ENCODE measurements around the gene WDR3. TPM values are rescaled to one million over a fixed set of nuclear protein-coding genes. Genes with fewer than 3 reads are reported as not detected.
"Not testable (repeated sequence)": the region's sequence is repeated elsewhere in the genome, so short reads cannot be mapped to it uniquely, and the experiment has no call there.

The WDR3 gene
- total RNA-seq (2014; rRNA removed) = 35.1 and 56.0 TPM in 2 replicates
- polyA plus RNA-seq (2012) = 10.1 TPM

DNA sequence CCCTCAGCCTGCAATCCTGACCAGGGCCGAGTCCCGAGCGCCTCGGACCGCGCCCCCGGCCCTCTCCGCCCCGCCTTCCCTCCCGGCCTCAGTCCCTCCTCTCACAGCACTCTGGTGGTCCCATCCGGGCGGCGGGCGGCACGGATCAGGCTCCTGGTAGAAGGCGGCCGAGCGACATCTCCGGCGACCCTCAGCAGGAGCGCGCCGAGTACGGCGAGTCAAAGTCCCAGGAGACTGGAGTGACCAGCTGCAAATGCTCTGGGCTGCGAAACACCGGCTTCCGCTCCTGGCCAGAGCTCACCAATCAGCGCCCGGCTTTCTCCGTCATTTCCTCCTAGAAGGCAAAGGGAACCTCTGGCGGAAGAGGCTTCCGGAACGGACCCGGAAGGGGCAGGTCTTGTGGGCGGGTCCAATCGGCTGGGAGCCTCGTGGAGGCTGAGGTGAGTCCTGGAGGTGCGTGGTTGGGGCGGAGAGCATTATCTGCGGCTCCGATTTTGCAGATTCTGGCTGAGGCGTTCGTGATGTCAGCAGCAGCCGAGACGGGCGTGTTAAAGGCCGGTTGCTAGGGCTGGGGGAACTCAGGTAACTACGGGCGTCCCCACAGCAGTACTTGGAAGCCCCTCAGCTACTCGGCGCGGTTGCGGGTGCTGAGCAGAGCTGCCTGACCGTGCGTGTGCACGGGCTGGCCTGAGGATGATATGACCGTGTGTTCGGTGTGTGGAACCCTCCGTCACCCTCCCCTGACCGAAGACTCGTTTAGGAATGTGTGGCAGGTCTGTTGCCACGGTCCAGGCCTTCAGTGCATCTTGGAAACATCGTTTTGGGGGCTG, at the start of gene WDR3, which contains the start of gene GDAP2:
WDR3 (plus strand) TSS at position 397 of the 830 bp plus-strand sequence. CDS start 3,581 bp downstream, outside the sequence.
GDAP2 (minus strand) TSS at position 279 of the 830 bp plus-strand sequence. CDS start 9,264 bp downstream, outside the sequence.
- DNase-seq (ENCODE audit: low read depth) = peak; percentile 95

DNA sequence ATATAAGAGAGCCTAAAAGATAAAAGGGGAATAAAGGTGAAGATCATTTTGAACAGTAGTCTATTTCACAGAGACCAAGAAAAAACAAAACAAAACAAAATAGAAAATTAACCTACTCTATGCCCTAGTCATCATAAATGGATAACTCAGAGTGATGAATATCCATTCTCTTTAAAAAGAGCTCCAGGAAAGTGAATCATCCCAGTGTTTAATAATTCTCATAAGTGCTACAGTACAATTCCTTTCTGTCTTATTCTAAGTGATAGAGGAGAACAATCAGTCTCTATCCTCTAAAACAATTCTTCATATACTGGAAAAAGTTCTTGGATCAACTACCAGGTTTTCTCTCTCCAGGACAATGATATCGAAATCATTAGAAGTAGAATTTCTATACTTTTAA, 45.9 kb upstream of the WDR3 start:
- no peak for DNase-seq (ENCODE audit: low read depth)

DNA sequence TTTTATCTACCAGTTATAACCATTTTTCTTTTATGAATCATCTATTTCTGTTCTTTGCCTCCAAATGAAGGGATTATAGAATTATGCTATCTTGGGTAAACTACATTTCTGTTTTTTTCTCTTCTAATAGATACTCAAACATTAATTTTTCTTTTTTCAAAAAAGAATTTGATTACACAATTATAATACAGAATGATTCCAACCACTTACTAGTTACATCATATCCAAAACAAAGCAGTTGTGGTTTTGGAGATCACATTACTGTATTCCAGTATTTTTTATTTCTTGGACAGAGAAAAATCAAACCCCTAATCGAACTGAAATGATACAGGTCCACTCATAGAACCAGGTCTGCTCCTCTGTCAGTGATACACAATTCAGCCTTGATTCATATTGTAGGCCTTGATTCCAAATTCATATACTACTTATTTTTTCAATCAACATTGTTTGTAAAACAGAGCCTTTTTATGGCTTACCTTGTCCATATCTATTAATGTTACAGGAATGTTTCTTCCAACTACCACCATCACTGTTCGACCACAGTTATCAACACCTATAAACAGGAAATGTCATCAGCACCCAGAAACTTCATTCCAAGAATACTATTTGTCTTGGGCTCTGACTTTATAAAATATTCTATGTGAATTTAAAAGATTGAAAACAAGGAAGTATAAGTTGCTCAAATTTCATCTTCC, 43.3 kb upstream of the WDR3 start:
- DNase-seq (ENCODE audit: low read depth) = peak; percentile 25

DNA sequence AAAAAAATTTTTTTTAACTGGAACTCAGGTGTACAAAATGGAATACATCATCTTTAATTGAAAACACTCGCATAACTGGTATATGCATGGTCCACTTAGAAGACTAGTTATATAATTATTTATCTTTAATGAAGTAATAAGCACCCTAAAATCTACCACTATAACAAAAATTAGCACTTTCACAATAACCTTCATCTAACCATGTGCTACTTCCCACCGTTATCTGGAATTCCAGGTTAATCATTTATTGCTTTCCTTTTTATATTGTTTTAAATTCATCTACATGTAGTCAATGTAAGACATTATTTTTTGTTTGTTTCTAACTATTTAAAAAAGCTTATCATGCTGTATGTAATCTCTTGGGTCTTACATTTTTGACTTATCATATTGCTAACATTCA, 39.1 kb upstream of the WDR3 start:
- no peak for DNase-seq (ENCODE audit: low read depth)

DNA sequence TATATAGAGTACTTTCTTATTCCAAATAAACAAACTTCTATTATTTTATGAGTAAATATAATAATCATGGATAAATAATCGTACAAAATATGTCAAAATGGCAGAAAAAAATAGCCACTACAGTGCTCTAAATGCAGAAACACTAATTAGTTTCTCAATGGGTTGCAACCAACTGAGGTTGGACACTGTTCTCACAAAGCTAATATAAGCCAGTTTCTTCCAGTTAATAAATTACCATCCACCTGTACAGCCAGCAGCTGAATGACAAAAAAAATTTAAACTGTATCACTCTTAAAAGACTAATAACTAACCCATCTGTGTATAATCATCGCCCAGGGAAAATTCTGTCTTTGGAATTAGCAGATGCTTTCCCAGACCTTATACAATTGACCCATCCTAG, 37.0 kb upstream of the WDR3 start:
- DNase-seq (ENCODE audit: low read depth) = no peak

DNA sequence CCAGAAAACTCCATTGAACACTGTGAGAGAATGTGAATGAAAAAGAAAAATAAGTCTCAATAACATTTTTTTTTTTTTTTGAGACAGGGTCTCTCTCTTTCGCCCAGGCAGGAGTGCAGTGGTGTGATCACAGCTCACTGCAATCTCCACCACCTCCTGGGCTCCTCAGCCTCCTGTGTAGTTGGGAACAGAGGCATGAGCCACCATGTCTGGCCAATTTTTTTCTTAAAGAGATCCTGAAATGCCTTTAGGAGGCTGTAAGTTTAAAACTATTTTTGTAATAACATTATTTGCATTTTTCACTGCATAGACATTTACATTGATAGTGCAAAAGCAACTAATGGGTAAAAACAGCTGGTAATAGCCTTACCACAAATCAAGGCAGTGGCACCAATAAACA, 35.5 kb upstream of the WDR3 start:
- DNase-seq (ENCODE audit: low read depth) = no peak

DNA sequence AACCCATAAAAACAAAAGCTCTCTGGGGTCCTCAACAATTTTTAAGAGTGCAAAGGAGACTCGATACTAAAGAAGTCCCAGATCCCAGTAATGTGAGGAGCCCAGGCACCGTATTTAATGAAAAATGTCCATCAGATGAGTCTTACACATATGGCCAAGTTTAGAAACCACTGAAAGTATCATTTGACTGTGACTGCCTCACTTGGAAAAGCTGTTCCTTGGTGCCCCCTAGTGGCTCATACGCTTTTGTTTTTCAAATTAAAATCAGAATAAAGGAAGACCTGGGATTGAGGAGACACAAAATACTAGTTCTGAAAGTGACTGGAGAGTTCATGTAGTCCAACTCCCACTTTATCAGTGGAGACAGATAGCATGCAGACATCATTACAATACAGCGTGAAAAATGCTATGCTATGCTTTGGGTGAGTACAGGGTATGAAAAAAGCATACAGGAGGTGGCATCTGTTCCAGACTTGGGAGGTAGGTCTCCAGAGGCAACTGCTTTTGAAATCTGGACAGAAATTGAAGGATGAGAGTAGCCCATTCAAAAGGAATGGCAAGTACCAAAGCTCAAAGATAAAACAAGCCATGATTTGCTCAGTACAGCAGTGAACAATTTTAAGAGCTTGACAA, 33.9 kb upstream of the WDR3 start:
- DNase-seq (ENCODE audit: low read depth) = peak; percentile 80

DNA sequence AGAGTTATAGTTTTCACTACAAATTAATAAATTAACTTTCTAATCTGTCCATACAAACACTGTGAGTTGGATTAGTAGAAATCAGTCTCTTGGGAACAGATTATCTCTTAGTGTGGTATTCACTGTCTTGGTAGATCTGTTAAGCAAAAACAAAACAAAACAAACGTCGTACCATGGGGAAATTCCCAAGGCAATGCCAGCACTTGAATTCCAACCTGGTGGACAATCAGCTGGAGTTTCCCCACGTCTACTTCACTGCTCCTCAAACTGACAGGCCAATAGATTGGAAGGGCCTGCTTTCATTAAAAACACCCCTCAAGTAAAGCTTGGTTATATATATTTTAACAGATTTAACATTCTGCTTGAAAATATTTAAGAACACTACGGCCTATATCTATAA, 32.0 kb upstream of the WDR3 start:
- no peak for DNase-seq (ENCODE audit: low read depth)

DNA sequence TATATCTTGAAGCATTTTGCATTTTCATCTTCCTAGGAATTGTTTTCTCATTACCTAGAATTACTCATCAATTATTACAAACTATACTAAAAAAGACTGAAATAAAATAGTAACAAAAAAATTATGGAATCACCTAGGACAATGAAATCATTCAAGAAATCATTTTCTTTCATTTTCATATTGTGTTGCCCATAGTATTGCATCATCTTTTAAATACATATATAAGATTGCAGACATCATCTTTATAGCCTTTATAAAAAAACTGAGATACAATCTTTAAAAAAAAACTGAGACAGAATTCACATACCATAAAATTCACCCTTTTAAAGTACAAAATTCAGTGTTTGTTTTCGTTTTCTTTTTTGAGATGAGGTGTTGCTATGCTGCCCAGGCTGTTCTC, 29.7 kb upstream of the WDR3 start:
- no peak for DNase-seq (ENCODE audit: low read depth)

DNA sequence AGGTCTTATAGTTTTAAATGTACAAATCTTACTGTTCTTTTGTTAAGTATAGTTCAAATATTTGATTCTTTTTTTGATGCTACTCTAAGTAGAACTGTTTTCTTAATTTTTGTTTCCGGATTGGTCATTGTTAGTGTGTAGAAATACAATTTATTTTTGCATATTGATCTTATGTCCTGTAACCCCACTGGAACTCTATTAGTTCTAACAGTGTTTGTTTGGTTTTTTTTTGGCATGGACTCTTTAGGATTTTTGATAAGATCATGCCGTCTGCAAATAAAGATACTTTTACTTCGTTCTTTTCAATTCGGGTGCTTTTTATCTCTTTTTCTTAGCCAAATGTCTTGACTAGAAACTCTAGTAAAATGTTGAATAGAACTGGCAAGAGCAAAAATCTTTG, 26.6 kb upstream of the WDR3 start:
- DNase-seq (ENCODE audit: low read depth) = no peak

DNA sequence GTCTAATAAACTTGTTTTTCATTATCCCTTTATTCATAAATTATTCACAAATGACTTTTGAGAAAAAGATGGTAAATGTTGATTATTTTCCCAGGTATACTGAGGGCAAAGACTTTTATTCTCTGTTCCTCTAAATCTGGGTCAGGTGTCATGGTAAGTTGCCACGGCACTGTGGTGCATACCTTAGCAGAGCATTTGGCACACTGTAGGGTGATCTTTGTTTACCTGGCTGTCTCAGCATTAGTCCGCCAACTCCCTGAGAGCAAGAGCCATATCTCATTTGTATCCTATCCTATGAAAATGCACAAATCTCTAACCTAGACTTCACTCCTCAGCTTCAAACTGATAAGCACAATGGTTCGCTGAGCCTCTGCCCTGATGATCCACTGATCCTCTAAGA, 25.1 kb upstream of the WDR3 start:
- no peak for DNase-seq (ENCODE audit: low read depth)

DNA sequence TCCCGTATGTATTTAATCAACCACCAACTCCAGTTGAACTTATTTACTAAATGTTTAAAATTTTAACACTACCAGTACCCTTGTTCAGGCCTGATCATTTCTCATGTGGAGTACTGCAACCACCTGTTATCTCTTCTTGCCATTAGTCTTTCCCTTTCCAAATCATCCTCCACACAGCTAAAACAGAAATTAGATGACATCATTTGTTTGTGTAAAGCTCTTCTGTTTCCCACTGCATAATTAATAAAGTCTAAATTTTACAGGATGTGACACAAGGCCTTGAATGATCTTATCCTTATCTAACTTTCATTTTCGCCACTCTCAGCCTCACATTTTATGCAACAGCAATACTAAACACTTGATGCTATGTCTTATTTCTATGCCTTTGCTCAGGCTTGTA, 24.5 kb upstream of the WDR3 start:
- no peak for DNase-seq (ENCODE audit: low read depth)

DNA sequence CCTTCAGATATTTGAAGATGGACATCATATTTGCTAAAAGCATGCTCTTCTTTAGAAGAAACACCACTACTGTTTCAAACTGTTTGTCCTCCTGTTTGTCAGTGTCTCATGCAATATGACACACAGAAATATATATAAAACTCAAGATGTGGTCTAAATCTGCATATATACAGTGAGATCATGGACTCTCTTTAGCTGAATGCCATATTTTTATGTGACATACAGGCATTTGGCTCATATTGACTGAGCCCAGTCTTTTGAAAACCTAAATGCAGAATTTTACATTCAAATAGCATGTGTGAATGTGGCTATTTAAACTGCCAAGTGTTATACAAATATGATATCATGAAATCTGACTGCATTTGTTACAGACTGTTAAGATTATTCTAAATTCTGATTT, 18.5 kb upstream of the WDR3 start:
- DNase-seq (ENCODE audit: low read depth) = no peak

DNA sequence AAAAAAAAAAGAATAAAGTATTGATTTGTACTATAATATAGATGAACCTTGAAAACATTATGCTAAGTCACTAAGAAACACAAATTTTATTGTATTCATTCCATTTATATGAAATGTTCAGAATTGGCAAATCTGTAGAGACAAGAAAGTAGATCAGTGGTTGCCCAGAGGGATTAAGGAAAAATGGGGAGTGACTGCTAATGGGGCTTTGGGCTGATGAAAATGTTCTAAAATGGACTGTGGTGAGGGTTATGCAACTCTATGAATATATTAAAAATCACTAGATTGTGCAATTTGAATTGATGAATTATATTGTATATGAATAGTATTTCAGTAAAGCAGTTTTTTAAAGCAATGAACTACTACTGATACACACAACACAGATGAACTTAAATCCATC, 10.2 kb upstream of the WDR3 start:
- peak; percentile 5 for DNase-seq (ENCODE audit: low read depth)

DNA sequence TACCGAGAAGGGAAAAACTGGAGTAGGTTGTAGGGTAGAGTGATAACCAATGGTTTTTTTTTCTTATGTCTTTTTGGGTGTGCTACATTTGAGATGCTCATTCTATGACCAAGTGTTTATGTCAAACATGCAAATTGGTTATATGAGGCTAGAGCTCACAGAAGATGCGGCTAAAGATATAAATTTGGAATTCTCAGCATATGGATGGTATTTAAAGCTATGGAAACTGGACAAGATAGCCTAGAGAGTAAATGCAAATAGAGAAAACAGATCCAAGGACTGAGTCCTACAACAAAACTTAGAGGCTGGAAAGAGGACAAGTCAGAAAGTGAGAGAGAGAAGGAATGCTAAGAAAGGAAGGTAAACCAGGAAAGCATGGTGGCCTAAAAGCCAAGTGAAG, 7.5 kb upstream of the WDR3 start:
- no peak for DNase-seq (ENCODE audit: low read depth)

DNA sequence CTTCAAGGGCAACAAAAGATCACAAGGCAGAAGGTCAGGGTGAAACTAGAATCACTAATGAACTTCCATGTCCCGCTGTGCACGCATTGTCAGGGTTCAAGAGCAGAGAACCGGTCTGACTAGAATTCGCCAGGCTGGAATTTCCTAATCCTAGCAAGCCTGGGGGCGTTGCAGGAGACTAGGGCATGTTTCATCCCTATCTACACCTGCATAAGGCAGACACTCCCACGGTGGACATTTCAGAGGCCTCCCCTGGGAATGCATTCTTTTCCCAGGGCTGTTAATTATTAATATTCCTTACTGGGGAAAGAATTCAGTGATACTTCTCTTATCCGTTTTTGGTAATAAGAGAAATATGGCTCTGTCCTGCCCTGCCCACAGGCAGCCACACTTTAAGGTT, 6.8 kb upstream of the WDR3 start:
- not testable (repeated sequence) for DNase-seq (ENCODE audit: low read depth)

DNA sequence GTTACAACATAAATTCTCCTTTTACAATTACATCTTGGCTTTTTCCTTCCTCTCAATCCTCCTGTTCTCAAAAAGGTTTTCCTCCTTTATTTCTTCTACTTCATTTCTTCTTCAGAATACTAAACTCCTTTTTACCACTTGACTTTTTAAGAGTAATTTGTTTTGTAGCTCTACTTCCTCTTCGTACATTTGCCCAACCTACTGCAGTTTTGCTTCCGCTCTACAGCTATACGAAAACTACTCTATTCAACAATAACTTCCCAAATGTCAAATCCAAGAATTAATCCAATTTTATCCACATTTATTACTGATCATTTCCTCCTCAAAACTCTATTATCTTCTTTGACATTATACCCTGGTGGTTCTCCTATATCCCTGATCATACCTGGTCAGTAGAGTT, 3.6 kb upstream of the WDR3 start:
- no peak for DNase-seq (ENCODE audit: low read depth)

DNA sequence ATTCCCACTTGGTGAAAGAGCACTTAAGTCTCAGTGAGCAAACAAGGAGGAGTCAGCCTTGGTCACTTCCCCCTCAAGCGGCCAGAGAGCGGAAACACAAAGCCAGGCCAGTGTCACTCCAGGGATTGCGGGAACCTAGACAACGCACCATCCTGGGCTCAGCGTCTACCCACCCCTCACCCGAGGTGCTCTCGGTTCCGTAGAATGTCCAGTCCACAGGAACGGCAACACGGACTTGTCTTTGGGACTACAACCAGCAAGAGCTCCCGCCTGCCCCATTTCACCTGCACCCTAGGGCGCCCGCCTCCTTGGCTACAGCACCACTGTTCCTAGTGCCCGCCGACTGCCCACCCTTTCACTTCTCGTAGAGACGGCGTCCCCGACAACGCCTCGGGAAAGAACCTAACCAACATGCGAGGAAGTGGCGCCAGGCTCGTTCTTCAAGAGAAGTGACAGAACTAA, 627 bp upstream of the WDR3 start:
- DNase-seq (ENCODE audit: low read depth) = peak; percentile 59

DNA sequence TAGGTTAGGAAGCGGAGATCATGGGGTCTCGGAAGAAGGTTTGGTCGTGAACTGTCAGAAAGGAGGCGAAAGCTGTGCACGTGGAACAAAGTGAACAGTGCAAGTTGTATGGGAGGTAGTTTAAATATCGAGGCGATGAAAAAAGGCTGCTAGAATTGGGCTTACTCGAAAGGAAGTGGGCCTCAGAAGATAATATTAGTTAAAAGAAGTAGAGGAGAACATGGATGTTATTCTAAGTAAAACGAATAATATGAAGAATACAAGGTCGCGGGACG, 571 bp downstream of the WDR3 start:
- DNase-seq (ENCODE audit: low read depth) = peak; percentile 2

DNA sequence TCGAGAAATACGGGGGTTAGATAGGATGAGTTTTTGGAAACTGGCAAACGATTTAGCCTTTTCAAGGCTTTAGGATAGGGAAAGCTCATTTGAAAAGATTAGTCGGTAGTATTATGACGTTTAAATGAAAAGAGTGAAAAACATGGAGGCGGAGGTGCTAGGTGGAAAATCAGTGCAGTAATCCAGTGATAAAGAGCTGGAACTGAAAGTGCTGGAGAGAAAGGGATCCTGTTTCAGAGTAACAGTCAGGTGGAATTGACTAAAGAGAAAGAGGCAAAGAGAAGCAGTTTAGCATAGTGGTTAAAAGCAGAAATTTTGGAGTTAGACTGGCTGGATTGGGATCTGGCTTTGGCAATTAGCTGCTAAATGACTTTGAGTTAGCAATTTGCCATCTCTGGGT, 945 bp downstream of the WDR3 start:
- DNase-seq (ENCODE audit: low read depth) = no peak

DNA sequence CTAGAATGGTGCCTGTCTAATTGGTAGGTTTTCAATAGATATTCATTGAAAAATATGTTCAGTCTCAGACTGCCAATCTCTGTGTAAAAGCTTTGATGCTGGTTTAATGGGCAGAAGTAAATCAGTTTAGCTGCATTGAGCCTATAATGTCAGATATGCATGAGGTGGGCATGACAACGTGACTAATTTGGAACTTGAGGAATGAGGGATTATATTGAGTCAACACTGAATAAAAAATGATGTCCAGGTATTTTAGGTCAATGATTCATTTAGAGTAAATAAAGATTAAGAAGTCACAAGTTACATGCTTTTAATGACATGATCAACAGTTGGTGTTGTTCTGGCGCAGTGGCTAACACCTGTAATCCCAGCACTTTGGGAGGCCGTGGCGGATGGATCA, 3.0 kb downstream of the WDR3 start:
- DNase-seq (ENCODE audit: low read depth) = no peak

DNA sequence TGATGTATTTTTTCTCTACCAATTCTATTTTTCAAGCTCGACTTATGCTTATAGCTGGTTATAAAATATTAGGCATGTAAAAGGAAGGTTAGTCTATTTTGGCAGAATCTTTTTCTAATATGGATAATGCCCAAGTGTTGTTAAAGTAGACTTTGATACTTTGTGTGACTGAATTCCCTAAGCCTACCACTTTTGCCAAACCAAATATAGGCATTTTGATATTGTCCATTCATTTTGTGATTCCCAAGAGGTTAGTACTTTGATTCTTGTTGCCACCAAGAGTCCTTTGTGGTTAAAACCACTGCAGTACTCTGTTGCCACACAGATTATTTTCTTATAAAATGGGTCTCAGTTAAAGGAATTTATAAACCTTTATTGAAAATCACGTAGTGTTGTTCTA, 4.2 kb downstream of the WDR3 start:
- no peak for DNase-seq (ENCODE audit: low read depth)

DNA sequence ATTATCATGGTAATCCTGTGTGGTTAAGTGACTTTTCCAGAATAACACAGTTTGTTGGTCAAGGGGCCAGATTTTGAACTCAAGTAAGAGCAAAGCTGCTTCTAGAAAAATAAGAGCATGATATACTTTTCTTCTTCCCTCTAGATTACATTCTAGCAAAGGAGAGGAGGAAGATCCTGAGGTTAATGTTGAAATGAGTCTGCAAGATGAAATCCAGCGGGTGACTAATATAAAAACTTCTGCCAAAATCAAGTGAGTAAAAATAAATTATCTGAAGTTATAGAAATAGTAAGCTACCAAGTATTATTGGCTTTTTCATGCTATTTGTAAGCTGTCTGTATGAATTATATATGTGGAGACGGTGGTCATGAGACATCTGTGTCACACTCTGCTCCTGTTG, 12.8 kb downstream of the WDR3 start:
- DNase-seq (ENCODE audit: low read depth) = no peak

Measured in LHCN-M2 (cell line).